Measurements from ENCODE around the gene NELFB.

GRCh38 chr9:137297966-137298365 is 42.8 kb downstream of the NELFB start:
- TF ChIP-seq EZH2 (IDR thresholded peaks at IDR 0.05; ENCODE audit: borderline replicate concordance, insufficient read depth, low read length, poor library complexity, severe bottlenecking) (no peak), TAF1 (IDR thresholded peaks at IDR 0.05; ENCODE audit: low read depth) (no peak), CTCF (IDR thresholded peaks at IDR 0.05; ENCODE audit: poor library complexity, severe bottlenecking) (no peak), REST (IDR thresholded peaks at IDR 0.05; ENCODE audit: borderline replicate concordance) (no peak)
